ENCODE measurements around the gene HMGCLL1.

HMGCLL1 gene

DNA sequence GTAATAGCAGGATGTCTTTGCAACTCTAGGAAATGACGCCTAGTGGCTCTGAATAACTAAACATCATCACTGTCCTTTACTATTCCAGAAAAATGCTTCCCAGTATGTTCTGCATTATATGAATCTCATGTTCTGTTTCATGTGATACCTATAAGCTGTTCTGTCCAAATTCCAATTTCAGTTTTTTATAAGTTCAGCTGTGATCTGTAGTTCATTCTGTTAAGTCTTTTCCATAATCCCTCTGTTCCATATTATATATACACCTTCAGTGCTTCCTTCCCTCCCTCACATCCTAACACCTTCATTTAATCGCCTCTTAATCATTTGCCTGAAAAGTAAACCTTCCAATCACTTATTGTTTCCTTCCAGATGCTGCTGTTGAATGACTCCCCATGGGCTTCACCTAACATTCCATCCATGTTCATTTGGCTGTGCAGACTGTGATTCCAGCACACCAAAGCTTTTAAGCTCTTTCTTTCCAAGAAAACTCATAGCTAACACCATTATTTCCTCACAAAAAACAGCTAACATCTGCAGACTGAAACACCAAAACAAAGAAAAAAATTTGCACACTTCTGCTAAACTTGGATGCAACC, 18.6 kb downstream of the HMGCLL1 start:
- Mint-ChIP-seq H3K4me1 (ENCODE audit: low read depth) (no peaks in the 10 kb centered on the region), H3K9me3 (ENCODE audit: low read depth) (peaks cover 4% of the 10 kb centered on the region), H3K36me3 (no peaks in the 10 kb centered on the region), H3K4me3 (no peak overlapping the region), H3K27ac (no peak overlapping the region), H3K27me3 (no peaks in the 10 kb centered on the region)

DNA sequence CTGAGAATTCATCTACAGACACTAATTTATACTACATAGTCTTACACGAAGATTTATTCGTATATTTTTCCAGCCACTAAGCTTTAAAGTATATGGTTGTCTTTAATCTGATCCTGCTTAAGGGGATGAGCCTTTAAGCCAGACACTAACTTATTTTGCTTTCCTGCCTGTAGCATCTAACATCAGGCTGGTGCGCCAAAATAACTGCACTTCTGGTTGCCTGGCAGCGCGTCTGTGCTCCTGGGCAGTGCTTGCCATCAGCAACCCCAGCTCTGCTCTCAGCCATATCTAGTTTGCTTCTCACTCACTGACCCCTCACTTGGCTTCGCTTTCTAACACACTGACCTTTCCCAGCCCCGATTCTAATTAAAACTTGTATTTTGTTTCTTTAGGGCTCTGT, 21.8 kb downstream of the HMGCLL1 start:
- H3K27ac Mint-ChIP-seq: no peak overlapping the region
- no peak overlapping the region for H3K4me3 Mint-ChIP-seq
- peaks cover 4% of the 10 kb centered on the region for H3K9me3 Mint-ChIP-seq (ENCODE audit: low read depth)
- H3K27me3 Mint-ChIP-seq: no peaks in the 10 kb centered on the region
- H3K4me1 Mint-ChIP-seq (ENCODE audit: low read depth): no peaks in the 10 kb centered on the region
- H3K36me3 Mint-ChIP-seq: no peaks in the 10 kb centered on the region

DNA sequence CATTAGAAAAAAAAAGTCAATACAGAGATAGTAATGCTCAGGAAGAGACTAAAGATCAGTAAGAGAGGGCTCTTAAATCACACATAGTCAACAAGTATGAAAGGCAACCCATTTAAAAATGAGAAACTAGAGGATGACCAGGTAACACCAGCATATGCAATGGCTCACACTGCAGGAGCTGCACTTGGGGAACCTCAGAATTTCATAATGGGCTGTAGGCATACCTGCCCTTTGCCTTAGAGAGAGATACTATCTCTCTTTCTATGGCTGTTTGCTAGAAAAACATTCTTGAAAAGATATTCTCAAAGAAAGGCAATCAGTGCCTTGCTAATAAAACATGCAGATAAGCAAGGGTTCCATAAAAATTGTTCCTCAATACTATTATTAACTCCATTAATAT, 33.2 kb downstream of the HMGCLL1 start:
- Mint-ChIP-seq H3K9me3 (ENCODE audit: low read depth) (no peaks in the 10 kb centered on the region), H3K27ac (no peak overlapping the region), H3K4me1 (ENCODE audit: low read depth) (no peaks in the 10 kb centered on the region), H3K4me3 (no peak overlapping the region), H3K27me3 (no peaks in the 10 kb centered on the region), H3K36me3 (no peaks in the 10 kb centered on the region)

DNA sequence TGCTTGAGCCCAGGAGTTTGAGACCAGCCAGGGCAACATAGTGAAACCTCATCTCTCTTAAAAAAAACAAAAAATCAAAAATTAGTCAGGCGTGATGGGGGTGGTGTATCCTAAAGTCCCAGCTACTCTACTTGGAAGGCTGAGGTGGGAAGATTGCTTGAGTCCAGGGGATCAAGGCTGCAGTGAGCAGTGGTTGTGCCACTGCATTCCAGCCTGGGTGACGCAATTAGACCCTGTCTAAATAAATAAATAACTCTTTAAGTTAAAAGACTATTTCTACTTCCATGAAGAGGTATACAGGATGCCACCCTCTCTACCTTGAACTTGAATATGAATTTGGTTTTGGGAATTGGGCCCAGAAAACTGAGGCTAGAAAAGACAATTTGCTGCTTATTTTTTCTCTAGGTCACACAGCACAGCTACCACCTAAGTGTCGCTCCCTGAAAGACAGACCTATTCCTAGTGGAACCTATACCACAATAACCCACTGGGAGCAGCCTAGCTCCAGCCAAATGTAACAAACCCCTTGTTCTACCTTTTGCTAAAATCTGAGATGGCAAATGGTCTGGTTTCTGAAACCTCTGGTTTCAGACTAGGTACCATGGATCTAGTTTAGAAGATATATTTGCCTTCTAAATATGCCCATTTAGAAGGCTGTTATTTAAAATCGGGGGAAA, 35.2 kb downstream of the HMGCLL1 start:
- H3K4me3 Mint-ChIP-seq: no peak overlapping the region
- H3K36me3 Mint-ChIP-seq: no peaks in the 10 kb centered on the region
- H3K4me1 Mint-ChIP-seq (ENCODE audit: low read depth): no peaks in the 10 kb centered on the region
- no peaks in the 10 kb centered on the region for H3K9me3 Mint-ChIP-seq (ENCODE audit: low read depth)
- H3K27me3 Mint-ChIP-seq: no peaks in the 10 kb centered on the region
- H3K27ac Mint-ChIP-seq: no peak overlapping the region

DNA sequence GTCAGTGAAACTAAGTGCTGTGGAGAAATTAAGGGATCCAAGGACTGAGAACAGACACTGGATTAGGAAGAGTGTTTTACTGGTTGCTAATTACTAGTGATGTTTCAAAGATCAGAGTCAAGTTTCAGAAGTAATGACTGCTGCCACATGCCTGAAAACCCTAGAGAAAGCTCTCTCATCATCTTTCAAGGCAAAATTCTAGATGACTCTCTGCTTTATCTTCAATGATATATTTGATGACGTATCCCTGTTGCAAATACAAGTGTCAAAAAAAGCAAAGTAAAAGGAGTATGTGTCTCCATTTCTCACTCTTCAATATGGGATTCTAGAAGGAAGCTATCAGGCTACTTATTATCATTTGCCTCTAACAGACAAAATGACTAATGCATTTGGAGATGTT, 38.0 kb downstream of the HMGCLL1 start:
- H3K9me3 Mint-ChIP-seq (ENCODE audit: low read depth): no peaks in the 10 kb centered on the region
- no peak overlapping the region for H3K27ac Mint-ChIP-seq
- H3K27me3 Mint-ChIP-seq: no peaks in the 10 kb centered on the region
- H3K36me3 Mint-ChIP-seq: no peaks in the 10 kb centered on the region
- no peak overlapping the region for H3K4me3 Mint-ChIP-seq
- no peaks in the 10 kb centered on the region for H3K4me1 Mint-ChIP-seq (ENCODE audit: low read depth)

DNA sequence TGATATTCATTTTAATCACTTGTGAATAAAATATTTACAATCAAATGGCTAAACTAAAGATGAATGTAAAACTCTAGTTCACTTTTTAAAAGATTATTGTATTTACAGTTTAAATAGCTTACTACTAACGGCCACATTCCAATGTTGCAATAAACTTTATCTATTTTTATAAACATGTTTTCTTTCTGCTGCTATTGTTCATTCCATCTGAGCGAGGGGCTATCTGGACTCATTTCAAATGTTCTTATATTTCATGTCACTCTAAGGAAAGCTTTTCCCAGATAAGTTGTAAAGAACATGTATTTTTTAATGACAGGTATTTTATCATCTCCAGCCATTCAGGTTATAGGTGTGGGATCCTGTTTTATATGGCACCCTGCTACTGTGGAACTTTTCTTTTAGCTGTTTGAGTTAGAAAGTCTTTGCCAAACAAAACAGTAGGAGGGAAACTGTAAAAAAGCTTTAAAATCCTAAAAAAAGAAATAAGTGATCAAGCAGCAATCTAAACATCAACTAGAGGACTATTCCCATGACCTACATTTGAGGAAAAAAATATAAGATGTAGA, 42.5 kb downstream of the HMGCLL1 start:
- Mint-ChIP-seq H3K36me3 (no peaks in the 10 kb centered on the region), H3K4me1 (ENCODE audit: low read depth) (no peaks in the 10 kb centered on the region), H3K27me3 (no peaks in the 10 kb centered on the region), H3K4me3 (no peak overlapping the region), H3K9me3 (ENCODE audit: low read depth) (peaks cover 3% of the 10 kb centered on the region), H3K27ac (no peak overlapping the region)

DNA sequence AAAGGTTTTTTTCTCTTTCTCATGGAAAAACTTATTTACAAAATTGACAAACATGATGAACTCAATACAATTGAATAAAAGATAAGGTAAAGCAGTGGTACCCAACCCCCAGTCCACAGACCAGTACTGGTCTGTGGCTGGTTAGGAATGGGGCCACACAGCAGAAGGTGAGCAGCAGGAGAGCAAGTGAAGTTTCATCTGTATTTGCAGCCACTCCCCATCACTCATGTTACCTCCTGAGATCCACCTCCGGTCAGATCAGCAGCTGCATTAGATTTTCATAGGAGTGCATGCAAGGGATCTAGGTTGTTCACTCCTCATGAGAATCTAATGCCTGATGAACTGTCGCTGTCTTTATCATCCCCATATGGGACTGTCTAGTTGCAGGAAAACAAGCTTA, 47.5 kb downstream of the HMGCLL1 start:
- Mint-ChIP-seq H3K36me3 (no peaks in the 10 kb centered on the region), H3K4me3 (no peak overlapping the region), H3K9me3 (ENCODE audit: low read depth) (peaks cover 8% of the 10 kb centered on the region), H3K27me3 (no peaks in the 10 kb centered on the region), H3K4me1 (ENCODE audit: low read depth) (no peaks in the 10 kb centered on the region), H3K27ac (no peak overlapping the region)

DNA sequence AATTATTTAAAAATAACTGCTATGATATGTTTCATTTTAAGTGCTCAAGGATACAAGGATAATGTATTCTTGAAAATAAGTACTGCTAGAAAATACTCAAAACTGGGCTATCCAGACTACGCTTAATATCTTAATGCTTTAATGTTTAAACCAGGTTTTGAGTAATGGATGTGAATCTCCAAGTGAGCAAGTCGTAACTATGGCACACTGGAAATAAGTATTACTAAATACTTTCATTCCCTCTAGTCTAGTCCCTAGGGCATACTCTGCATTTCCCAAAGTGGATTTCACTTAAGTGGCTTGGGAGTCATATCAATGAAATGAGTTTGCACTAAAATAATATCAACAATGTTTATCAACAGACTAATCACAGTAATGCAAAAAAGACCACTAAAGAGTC, 48.1 kb downstream of the HMGCLL1 start:
- Mint-ChIP-seq H3K9me3 (ENCODE audit: low read depth) (peaks cover 8% of the 10 kb centered on the region), H3K4me1 (ENCODE audit: low read depth) (no peaks in the 10 kb centered on the region), H3K36me3 (no peaks in the 10 kb centered on the region), H3K27ac (no peak overlapping the region), H3K4me3 (no peak overlapping the region), H3K27me3 (no peaks in the 10 kb centered on the region)

DNA sequence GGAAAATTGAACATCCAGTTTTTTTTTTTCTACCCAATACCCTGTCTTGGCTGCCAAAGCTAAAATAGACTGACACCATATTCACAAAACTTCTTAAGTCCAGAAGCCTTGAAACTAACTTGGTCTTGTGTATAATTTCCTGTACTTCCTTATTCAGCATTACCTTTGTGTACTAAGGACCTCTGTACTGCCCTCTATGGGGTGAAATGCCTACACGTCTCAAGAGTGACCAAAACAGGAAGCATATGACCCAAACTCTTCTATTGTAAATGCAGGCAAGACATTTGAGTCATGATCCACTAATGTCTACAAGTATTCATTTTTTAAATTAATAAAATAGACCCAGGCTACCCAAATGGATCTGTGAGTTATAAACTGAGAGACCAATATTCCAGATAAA, 50.4 kb downstream of the HMGCLL1 start:
- Mint-ChIP-seq H3K36me3 (no peaks in the 10 kb centered on the region), H3K27ac (no peak overlapping the region), H3K27me3 (no peaks in the 10 kb centered on the region), H3K9me3 (ENCODE audit: low read depth) (peaks cover 5% of the 10 kb centered on the region), H3K4me1 (ENCODE audit: low read depth) (no peaks in the 10 kb centered on the region), H3K4me3 (no peak overlapping the region)

DNA sequence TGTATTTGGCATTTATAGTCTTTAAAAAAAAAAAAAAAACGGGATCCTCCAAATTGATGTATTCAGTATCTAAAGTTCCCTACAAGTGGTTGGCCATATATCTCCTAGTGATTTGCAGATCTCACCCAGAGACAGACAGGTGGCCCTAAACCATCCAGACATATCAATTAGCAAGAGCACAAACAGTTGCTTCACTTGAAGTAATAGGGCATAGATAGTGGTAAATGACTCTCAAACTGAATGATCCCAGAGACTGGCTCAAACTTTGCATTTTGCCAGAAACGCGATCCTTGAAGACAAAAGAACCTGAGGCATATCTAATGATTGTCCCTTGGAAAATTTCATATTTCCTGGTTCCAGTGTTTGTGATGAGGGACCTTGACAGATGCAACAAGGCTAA, 54.6 kb downstream of the HMGCLL1 start:
- Mint-ChIP-seq H3K9me3 (ENCODE audit: low read depth) (peaks cover 5% of the 10 kb centered on the region), H3K27ac (no peak overlapping the region), H3K4me3 (no peak overlapping the region), H3K4me1 (ENCODE audit: low read depth) (no peaks in the 10 kb centered on the region), H3K27me3 (no peaks in the 10 kb centered on the region), H3K36me3 (no peaks in the 10 kb centered on the region)

DNA sequence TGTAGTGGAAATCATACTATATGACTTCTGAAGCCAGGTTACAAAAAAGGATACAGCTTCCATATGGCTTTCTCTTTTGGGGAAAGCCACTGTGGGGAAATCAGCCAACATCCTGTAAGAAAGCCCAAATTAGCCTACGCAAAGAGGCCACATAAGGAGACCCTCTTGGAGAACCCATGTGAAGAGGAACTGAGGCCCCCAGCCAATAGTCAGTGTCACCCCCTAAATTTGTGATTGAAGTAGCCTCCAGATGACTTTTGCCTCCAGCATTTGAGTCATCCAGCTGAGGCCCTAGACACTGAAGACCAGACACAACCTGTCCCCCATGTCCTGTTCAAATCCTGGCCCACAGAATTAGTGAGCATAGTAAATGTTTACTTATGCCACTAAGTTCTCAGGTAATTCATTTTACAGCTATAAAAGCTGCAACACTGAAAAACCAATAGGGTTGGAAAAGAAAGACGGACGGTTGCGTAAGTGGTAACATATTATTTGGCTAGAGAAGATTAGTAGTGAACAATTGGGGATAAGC, 60.4 kb downstream of the HMGCLL1 start:
- Mint-ChIP-seq H3K9me3 (ENCODE audit: low read depth) (no peaks in the 10 kb centered on the region), H3K4me1 (ENCODE audit: low read depth) (no peaks in the 10 kb centered on the region), H3K27ac (no peak overlapping the region), H3K4me3 (no peak overlapping the region), H3K36me3 (no peaks in the 10 kb centered on the region), H3K27me3 (no peaks in the 10 kb centered on the region)

DNA sequence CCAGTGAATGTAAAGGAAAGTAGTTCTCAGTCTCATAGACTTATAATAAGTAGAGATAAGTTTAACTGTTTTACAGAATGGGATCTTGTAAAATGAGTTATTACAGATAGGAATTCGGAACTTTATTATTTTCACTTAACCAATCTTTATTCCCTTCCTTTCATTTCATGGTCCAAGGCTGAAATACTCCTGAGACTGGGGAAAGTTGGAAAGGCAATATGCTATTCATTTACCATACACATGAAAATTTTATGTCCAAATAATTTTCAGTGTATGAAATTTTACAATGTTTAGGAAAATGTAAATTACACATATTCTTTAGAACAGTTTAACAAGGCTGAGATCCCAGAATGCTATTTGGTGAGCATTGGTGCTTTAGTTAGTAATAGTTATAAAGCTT, 62.3 kb downstream of the HMGCLL1 start:
- Mint-ChIP-seq H3K36me3 (no peaks in the 10 kb centered on the region), H3K27me3 (no peaks in the 10 kb centered on the region), H3K27ac (no peak overlapping the region), H3K9me3 (ENCODE audit: low read depth) (no peaks in the 10 kb centered on the region), H3K4me1 (ENCODE audit: low read depth) (no peaks in the 10 kb centered on the region), H3K4me3 (no peak overlapping the region)

DNA sequence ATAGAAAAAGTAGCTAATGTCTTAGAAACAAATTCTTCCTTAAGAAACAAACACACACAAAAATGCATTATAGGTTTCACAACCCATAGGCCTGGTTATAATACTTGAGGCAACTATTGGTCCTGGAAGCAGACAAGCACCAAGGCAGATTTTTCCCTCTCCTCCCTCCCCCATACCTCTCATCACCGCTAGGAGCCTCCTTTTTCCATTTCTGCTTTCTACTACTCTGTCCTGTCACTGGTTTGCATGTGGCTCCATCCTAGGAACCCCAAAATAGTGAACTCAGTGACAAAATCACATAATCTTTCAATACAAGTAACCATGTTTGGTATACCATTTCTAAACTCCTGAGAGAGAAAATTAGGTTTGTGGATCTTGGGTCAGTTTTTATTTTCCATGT, 66.1 kb downstream of the HMGCLL1 start:
- no peak overlapping the region for H3K27ac Mint-ChIP-seq
- H3K36me3 Mint-ChIP-seq: peaks cover 3% of the 10 kb centered on the region
- H3K27me3 Mint-ChIP-seq: no peaks in the 10 kb centered on the region
- H3K9me3 Mint-ChIP-seq (ENCODE audit: low read depth): peaks cover 6% of the 10 kb centered on the region
- no peaks in the 10 kb centered on the region for H3K4me1 Mint-ChIP-seq (ENCODE audit: low read depth)
- no peak overlapping the region for H3K4me3 Mint-ChIP-seq

DNA sequence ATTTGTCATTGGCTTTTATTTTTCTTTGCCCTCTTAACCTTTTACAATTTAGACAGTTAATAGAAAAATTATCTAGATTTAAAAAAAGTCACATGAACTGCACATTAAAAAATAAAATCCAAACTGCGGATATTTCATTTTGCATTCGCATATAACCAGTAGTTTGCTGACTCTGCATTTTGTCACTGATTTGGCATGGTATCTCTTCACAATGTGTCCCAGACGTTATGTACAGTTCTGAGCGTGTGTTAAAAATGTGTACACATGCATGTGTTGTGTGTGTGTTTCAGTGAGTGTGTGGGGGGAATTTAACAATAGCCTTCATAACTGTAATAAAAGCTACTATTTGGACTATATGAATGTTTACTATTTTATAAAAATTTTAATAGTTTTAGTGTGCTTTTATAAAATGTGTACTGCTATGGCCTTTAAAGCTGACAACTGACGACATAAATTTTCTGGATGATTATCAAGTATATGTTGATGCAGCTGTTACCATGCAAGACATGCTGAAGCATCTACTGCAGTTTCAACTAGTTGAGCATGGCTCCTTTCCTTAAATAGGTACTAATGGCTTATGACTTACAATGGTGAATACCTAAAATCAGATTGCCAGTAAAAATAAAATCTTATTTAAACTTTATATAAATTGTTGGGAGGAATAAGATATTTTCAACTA, 67.7 kb downstream of the HMGCLL1 start:
- peaks cover 3% of the 10 kb centered on the region for H3K36me3 Mint-ChIP-seq
- H3K9me3 Mint-ChIP-seq (ENCODE audit: low read depth): peaks cover 6% of the 10 kb centered on the region
- no peak overlapping the region for H3K27ac Mint-ChIP-seq
- H3K4me1 Mint-ChIP-seq (ENCODE audit: low read depth): no peaks in the 10 kb centered on the region
- H3K4me3 Mint-ChIP-seq: no peak overlapping the region
- no peaks in the 10 kb centered on the region for H3K27me3 Mint-ChIP-seq

DNA sequence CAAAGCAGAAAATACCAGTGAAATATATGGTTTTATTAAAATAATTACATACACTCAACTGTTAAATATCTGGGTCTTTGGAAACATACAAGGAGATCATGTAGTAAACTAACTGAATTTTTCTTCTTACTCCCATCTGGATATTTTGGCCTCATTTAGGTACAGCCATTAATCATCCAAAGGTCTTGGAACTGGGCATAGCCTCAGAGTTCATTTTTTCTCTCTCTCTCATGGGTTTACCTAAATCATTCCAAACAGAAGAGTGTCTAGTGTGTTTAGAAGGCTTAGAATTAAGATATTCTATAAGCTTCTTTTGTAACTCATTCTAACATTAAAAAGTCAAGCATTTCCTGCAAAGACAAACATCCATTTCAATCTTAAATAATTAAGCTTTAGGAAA, 79.4 kb downstream of the HMGCLL1 start:
- H3K27me3 Mint-ChIP-seq: no peaks in the 10 kb centered on the region

More for the DNA sequence above, 79.4 kb downstream of the HMGCLL1 start:
- Mint-ChIP-seq H3K4me3 (no peak overlapping the region), H3K9me3 (ENCODE audit: low read depth) (peaks cover 21% of the 10 kb centered on the region), H3K27ac (no peak overlapping the region), H3K36me3 (no peaks in the 10 kb centered on the region), H3K4me1 (ENCODE audit: low read depth) (no peaks in the 10 kb centered on the region)
